HG03060 (cell line): ENCODE measurements around the gene SLC9C1.

ENCODE experiments used
- ATAC-seq: cut with Tn5 transposase; IDR thresholded peaks from one replicate; pipeline ENCODE4 v1.9.1; 2021; ENCODE audit warnings: low read depth, moderate number of reproducible peaks; ENCODE audit not compliant: unreplicated experiment

SLC9C1 gene

DNA sequence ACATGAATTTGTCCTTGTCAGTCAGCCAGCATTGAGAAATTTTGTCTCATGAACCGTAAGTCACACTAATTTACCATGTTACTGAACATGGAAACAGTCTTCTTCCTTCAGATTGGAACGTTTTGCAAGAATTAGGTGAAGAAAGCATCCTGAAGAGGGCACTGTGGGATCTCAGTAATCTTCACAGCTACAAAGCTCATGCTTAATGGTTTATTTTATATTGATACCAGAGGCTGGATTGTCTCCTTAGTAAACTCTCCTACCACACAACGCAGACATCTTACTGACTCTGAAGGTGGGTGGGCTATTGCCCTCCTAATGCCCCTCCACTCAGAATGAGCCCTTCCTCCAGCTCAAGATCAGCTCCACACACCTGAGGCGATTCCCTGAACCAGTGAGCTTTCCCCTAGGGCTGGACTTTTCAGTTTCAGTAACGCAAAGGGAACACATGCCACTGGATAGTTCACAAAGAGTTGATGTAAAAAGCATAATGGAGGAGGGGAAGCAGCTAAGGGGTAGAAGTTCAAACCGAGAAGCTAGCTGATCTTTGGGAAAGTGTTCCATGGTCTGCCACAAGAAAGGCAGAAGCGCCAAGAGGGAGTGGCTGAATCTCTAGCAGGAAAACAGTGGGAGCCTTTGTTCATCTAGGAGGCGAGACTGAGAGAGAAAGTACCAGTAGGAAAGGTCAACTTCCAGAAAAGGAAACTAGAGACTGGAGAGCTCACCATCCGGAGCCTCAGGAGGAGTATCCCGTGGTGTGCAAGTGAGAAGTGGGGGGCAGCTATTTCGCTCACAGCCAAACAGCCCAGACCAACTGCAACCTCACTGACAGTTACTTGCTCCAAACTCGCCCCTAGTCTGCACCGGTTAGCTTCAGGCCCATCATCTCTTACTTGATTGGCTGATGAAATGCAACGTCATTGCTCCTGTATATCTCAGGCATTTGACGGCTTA is at the start of gene SLC9C1:
Gene SLC9C1, minus strand, starts transcription at position 849 of the 954 bp plus-strand sequence. CDS start 7,425 bp downstream, outside the sequence.
- ATAC-seq: no peak

DNA sequence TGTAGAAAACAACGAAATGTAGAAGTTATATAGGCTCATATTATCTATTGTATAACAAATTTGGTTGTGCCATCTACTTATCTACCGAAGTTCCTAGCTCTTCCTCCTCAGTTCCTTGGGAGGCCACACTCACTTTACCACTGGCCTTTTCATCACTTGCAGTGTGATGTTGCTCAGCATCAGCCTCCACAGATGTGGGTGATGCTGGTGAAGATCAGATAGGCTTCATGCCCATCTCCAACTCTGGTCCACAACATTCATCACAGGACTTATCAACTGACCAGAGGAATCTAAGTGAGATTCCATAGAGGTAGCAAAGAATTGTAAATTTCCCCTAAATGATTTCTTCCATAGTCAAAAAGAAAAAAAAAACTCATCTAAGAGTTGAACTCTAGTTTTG is 47.4 kb upstream of the SLC9C1 start:
- ATAC-seq: no peak

DNA sequence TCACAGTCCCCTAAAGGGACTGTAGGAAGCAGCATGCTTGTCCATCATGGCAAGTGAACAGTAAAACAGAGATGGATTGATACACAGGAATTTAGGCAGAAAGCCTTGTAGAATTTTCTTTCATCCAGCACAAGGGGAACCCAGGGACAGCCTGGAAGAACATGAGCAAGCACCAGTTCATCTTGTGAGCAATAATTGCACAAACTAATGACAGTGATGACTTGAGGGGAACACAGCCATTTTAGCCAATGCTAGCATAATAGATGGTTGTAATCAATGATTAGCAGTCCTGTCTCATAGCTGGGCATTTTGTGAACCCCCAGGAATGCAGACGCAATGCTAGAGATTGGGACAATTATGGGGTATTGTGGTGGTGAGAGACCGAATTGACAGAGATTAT is 45.6 kb upstream of the SLC9C1 start:
- no peak for ATAC-seq

DNA sequence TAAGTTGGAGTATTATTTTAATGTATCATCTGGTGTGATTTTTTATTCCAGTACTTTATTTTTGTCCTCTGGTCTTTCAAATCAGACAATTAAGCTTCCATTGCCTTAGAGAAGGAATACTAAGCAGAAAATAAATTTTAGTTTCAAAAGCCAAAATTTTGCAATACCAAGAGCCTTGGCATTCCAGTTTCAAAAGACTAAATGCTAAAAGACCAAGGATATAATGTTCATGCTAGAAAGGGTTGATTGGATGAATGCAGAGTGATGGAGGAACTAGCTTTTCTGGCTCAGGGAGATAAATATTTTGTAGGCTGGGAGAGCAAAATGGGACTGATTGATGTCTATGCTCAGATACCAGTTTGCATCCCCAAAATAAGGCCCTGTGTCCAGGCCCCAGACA is 45.1 kb upstream of the SLC9C1 start:
- no peak for ATAC-seq

DNA sequence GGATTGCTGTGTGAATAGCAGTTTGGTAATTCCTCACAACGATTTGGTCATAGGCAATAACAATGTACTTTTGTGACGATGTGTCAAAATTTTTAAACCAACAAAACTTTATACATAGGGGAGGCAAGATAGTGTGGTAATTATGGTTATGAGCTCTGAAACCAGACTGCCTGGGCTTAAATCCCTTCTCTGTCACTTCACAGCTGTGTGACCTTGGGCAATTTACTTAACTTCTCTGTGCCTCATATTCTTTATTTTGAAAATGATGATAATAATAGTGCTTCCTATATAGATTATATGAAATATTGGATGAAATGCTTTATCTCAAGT is 44.7 kb upstream of the SLC9C1 start:
- no peak for ATAC-seq

DNA sequence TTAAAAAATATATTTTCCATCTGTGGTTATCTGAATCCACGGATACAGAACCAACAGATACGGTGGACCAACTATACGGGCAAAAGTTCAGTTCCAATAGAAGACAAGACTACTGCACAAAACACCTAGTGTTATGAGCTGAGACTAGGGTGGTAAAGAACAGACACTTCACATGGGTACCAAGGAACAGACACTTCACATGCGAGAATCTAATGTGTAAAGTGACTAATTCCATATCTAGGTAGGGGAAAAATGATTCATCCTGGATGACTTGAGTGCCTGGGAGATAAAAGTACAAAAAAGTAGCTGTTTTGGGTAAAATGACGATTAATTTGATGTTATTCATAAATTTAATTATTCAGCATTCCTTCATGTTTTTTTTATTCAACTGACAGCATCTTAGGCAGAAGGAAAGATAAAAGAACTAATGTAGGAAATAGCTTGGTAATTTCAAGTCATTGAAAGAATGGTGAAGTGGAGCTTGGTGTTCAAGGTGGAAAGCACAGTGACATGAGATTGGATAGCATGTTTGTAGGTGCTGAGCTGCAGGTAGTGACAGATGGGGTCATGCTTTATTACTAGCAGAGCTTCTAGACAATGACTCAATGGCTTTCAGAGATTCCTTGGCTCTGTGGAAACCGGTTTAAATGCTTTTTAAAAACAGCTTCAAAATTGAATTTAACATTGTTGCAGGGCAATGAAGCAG is 44.2 kb upstream of the SLC9C1 start:
- no peak for ATAC-seq

DNA sequence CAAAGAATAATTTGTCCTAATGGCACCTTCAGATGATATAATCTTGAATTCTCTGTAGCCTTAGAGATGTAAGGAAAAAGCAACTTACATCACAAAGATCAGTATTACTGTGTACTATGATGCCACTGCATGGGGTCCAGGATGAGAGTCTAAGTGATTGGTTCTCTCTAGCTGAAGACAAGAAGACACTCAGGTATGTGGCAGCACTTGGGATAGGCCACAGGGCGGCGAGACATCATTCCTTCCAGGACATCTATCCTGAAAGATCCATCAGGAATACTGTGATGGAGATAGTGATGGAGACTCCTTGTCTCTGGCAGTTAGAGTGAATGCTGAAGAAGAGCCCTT is 41.4 kb upstream of the SLC9C1 start:
- no peak for ATAC-seq

DNA sequence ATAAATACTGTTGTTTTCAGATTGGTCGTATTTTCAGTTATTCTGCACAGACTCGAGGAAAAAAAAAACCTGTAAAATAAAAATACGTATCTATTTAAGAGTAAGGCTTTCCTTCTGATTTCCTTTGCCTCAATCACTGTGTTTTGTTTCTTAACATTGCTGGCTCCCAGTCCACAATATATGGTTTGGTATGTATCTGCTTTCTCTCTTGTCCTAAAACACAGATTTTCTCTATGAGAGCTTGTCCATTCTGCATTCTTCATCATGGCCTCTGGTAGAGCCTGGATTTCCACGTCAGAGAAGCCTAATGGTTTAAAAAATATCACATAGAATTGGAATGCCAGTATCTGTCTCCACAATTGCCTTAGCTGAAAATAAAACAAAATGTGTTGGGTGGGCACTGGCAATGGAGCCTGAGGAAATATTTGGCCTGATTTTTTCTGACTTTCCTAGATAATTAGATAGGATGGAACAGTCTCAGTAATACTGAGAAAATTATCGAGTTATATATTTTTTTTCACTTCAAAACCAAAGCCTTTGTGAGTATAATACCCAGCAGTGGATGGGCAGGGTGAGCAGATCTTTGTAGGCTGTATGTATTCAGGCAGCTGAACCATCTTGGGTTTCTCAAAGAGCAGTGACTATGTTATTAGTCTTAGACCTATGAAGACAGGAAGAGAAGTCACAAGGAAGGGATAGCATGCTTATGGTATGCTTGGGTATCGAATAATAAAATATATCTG is 40.8 kb upstream of the SLC9C1 start:
- no peak for ATAC-seq

DNA sequence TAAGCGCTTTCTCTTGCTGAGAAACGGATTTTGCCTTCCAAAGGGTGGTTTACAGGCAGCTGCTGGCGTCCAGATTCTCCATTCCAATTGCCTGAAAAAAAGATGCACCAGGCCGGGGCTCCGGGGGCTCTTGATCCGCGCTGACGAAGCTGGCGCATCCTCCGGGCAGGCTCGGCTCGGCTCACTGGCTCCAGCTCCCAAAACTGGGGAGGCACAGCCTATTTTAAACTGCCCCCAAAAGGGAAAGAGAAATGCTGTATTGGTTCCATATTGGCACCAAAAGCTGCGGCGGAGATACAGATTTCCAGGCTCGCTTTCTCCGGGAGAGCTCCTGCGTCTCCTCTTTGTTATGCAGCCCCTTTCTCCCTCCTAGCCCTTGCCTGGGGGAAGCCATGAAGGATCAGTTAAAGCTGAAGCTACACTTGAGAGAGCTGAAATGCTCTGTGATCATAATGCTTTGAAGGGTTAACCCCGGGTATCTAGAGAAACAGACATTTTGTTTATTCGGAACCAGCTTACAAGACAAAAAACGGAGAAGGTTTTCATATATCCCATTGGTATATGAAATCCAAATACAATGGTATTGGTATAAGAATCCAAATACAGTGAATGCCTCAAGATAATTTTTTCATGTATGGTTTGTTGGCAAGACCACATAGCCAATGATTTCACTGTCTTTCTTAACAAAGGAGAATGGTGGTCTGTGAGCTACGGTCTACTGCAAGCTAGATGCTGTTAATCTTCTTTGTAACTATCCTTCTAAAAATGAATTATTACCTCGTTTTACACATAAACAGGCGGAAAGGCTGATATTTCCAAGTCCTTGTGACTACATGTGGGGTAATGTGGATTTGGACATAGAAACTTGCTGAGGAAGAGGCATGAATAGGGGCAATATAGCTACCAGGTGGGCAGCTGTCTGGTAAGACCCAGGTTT is 39.6 kb upstream of the SLC9C1 start:
- no peak for ATAC-seq

DNA sequence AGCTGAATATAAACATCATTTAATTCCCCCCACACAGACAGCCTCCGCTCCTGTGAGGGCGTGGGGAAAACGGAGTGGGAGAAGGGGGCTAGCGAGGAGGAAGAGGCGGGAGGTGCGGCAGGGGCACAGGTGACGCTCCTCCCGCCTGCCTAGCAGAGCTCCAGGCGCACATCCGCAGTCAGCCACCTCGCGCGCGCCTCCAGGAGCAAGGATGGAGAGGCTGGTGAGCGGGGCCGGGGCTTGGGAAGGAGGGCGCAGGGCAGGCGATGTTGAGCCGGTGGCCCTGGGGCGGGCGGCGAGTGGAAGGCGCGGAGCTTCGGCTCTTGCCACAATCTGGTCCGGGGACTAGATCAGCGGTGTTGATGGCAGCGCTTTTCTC is 39.0 kb upstream of the SLC9C1 start, which contains the start of gene CD200:
Gene CD200, plus strand, starts transcription at position 155 of the 379 bp plus-strand sequence. Its CDS starts 57 bp downstream, at position 212.
- ATAC-seq: no peak

DNA sequence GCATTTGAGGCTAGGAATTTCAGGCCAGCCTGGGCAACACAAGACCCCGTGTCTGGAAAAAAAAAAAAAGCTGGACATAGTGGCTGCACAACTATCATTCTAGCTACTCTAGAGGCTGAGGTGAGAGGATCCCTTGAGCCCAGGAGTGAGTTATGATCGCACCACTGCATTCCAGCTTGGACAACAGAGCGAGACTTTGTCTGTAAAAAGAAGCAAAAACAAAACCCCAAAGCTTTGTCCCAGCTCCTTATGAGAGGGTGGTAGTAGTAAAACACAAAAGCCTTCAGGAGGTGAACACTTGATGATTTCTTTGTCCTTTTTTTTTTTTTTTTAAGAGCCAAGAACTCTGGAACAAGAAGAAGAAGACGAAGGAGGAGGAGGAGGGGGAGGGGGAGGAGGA is 37.8 kb upstream of the SLC9C1 start:
- no peak for ATAC-seq

DNA sequence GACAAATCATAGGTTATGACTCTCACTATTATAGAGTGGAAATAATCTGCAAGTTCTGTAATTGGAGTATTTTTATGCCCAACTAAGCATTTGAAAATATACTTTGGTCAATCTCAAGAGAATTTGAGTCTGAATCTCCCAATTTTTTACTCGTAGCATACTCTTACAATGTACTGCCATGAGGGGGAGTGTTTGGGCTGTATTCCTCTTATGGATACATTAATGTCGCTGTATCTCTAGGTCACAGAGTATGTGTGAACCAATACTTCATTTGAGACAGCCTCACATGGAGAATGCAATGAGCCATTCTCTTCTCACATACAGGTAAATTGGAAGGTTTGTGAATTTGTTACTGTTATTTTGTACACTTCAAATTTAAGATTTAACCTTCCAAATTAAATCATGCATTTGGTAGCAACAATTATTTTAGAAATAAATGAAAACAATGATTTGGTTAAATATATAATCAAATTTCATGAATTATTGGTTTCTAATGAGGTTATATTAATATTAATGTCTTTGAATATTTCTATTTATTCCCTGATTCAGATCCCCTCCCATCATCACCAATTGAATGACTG is 33.4 kb upstream of the SLC9C1 start:
- ATAC-seq: peak; percentile 96

DNA sequence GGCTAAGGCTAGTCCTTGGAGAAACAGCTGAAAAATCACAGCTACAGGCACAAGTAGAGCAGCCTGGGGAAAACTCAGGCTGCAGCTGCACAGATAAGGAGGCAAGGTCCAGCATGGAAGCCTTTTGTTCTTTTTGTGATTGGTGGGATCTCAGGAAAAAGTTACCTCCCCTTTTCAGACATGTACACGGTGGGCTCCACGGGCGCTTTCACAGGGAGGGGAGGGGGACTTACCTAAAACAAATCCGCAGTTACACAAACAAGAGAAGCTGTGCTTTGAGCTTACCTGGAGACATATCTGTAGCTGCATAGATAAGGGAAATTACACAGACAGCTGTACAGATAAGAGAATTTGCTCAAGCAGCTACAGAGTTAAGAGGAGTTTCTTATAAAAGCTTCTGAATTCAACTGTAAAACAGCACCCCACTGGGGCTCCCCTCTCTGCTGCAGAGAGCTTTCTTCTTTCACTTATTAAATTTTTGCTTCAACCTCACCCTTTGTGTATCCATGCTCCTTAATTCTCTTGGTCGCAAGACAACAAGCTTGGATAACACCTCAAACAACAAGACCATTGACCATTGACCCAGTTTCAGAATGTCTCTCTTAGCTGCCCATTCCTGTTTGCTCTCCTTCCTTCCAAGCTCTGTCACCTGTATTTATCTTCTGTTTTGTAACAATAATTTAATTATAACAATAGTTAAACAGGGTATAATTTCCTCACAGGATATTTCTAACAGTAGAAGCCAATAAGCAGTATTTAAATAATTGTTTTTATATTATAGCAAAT is 28.0 kb upstream of the SLC9C1 start:
- no peak for ATAC-seq

DNA sequence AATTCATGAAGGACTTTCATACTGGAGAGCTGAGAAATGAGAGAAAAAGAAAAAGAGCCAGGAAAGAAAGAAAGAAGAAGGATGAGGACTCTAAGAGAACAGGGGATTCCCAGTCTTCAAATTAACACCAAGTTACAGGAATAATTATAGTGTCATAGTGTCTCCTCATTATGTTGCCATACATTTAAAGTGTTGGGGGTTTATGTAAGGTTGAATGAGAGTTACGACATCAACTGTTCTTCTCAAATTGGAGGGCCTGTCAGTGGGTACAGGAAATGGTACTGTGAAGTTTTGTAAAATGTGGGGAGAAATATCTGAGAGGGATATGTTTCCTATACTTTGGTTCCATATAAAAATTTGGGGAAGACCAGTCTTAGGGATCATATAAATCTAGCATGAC is 26.7 kb upstream of the SLC9C1 start:
- no peak for ATAC-seq

DNA sequence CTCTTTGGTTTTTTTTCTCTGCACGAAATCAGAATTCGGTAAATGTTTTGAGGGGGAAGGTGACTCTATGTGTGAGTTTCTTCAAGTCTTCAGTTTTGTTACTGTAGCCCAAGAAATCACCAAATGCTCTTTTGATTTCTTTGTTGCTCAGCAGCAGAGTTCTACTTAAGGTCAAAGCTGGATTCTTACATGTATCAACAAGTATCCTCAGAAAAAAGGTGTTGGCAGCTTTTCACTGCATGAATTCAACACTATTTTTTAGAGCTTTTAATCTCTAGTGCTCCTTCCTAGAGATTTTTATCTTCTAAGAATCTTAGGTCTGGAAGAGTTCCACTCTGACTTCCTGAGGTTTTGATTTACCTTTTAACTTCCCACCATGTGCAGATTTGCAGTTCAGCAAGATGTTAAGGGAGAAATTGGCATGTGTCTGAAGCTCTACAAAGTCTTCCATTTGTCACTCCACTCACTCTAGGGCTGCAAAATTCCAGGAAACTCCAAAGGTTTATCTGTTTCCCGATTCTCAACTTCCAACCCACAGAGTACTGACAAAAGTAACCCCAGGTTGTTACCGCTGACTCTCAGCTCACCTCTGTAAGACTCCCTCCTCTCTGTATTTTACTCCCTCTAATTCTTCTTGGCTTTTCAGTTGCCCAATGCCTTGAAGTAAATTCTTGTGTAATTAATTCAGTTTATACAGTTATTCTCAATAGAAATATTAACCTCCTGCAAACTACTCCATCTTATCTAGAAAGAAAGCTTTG is 25.7 kb upstream of the SLC9C1 start:
- no peak for ATAC-seq

DNA sequence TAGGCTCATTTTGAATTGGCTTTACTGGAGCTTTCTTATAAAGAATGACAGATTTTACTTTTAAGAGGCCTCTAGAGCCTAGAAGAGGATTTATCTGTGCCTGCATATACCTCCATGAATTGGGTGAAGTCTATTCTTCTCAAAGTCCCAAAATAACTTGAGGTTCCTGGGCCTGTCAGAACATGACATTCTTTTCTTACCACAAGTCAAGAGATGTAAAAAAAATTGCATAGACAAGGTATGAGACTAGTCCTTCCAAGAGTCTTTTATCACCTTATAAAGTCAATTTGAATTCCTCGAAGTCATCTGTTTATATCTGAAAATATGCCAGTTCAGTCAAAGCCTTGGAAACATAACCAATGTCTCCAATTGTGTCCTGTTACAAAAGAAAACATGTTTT is 21.8 kb upstream of the SLC9C1 start:
- ATAC-seq: no peak

DNA sequence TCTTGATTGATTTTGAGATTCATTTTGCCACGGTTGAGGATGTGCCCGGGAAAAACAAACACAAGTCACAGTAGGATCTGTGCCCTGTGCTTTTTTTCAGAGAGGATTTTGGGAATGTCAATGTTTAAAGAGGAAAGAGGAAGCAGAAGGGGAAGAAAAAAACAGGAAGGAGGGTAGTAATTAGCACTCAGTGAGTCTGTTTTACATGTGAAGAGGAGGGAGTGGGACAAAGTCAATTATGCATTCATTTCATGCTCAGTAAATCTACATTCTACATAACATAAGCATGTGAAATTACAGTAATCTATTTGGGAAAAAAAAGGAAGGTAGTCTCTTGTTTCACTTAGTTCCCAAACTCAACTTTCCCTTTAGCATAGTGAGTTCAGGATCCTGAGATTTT is 20.6 kb upstream of the SLC9C1 start:
- ATAC-seq: no peak

DNA sequence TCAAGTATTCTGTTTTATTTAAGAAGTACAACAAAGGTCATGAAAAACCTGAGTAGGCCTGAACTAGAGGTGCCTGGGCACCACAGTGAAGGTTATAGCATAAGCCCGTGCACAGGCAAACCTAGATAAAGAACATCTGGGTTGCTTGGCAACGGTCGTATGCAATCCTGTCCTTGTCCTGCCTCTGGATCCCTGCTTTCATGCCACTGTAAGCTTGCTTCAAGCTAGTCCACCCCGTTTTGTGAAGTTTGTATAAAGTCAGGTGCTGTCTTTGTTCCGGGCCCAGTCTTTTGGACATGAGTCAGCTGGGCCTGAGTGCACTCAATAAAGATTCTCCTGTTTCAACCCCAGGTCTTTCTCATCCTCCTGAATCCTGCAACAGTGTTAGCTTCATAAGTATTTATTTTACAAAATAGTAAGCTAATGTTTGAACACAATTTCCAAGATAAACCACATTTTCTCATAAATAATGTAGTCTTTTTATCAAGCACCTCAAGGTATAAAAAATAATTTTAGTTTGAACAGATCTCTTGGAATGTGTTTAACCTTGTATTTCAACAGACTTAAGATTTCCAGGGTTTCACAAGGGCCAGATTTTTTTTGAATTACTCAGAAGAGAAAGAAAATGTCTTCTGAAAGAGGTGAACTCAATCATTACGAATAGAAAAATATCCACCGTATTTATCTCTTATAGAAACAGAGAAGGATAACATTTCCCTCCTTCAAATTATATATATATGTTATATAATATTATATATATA is 14.3 kb upstream of the SLC9C1 start:
- no peak for ATAC-seq
